Psoas muscle (tissue), 8 donors: Measurements from ENCODE around the gene OCIAD2. TPM values are rescaled to one million over a fixed set of nuclear protein-coding genes. Genes with fewer than 3 reads are reported as not detected.
"Not testable (repeated sequence)": the region's sequence is repeated elsewhere in the genome, so short reads cannot be mapped to it uniquely, and the experiment has no call there.

Source experiments
- ATAC-seq, 4 donors: fragments of 200-7000 bp; cut with Tn5 transposase; one replicate each; pipeline ENCODE4 v1.9.1; 2020; ENCODE audit warnings: moderate library complexity in 3 of 4, mild to moderate bottlenecking in 2 of 4
- DNase-seq, 2 donors: peaks; one replicate each; pipeline ENCODE4 v3.0.0-alpha.2; 2020
- H3K27ac ChIP-seq: fragments of 200-600 bp; one replicate; pipeline ENCODE4 v1.8.0; 2022
- H3K27me3 ChIP-seq, 3 donors: fragments of 200-600 bp in 1 of 3; one replicate each; pipeline versions ENCODE4 v1.6.1 to v1.8.0; 2013 to 2022; ENCODE audit warnings: low read length in 2 of 3, mild to moderate bottlenecking in 2 of 3, moderate library complexity in 1 of 3; ENCODE audit not compliant: insufficient read depth in 3 of 3
- H3K36me3 ChIP-seq, 2 donors: fragments of 200-600 bp in 1 of 2; one replicate each; pipeline versions ENCODE4 v1.6.1 to v1.8.0; 2013 to 2022; ENCODE audit warnings: low read depth in 1 of 2, mild to moderate bottlenecking in 1 of 2, moderate library complexity in 1 of 2; ENCODE audit not compliant: insufficient read depth in 1 of 2
- H3K4me1 ChIP-seq: fragments of 200-600 bp; one replicate; pipeline ENCODE4 v1.8.0; 2022
- H3K4me3 ChIP-seq: fragments of 200-600 bp; one replicate; pipeline ENCODE4 v1.8.0; 2022; ENCODE audit warnings: mild to moderate bottlenecking
- H3K9me3 ChIP-seq: fragments of 200-600 bp; one replicate; pipeline ENCODE4 v1.8.0; 2022
- CTCF ChIP-seq: fragments of 200-600 bp; IDR thresholded peaks from one replicate; pipeline ENCODE4 v1.8.0; 2022; ENCODE audit warnings: antibody characterized with exemption
- WGBS, 3 donors: extraction: QIAGEN DNeasy Blood & Tissue Kit; methylation state at CpG; one replicate each; pipeline versions ENCODE4 v1.1.6 to v1.1.7; 2013; 5-methylcytosine and 5-hydroxymethylcytosine counted together
- intact Hi-C, 2 donors: fragments of 100-400 bp; cut with DNase I; formaldehyde crosslinking; loops; one replicate each; pipeline versions ENCODE4 v1.11.0 to v1.14.2; 2022
- polyA plus RNA-seq, 3 donors: library from polyadenylated mRNA; stranded (reverse); fragments of 200-250 nt; gene quantifications; one replicate each; pipeline ENCODE4 v1.2.3, GENCODE V29; 2013
- total RNA-seq, 4 donors: library from RNA; stranded (reverse); fragmentation: NEBNext Ultra II Directional in 2 of 4; extraction: Animal tissue kit (Norgen Biotek cat#: 25700) in 2 of 4; gene quantifications; one replicate each; pipeline versions ENCODE4 v1.2.1 to v1.2.4, GENCODE V29; 2021 to 2023
- donor health status: healthy with polysubstance abuse.
- donor health status: DM: no; HTN: no; CAD: no; lungs with moderate emphysema.
- donor health status: Bipolar disorder and iron deficiency.
- donor health status: healthy.
- donor health status: DM: yes; HTN: yes; CAD: no.
- donor health status: DM: no; HTN: no; CAD: no.
- donor health status: DM: no; HTN: no; CAD: no.
- donor health status: DM: yes; HTN: yes; CAD: no.

The OCIAD2 gene
- total and polyA plus RNA-seq, 7 donors, result 2.1 to 9.7 (median 7.8) TPM

- H3K36me3 ChIP-seq, result no peaks in the 10 kb centered on the region
- TF ChIP-seq CTCF, result no peak
- ATAC-seq (no peak), DNase-seq (no peak)
- no peak overlapping the region for H3K27ac ChIP-seq
- H3K4me1 ChIP-seq, result no peaks in the 10 kb centered on the region
- intact Hi-C loops, result no loop called here
- no peak overlapping the region for H3K4me3 ChIP-seq
- H3K9me3 ChIP-seq, result peaks cover 4% of the 10 kb centered on the region
- no peaks in the 10 kb centered on the region for H3K27me3 ChIP-seq
Measured at GRCh38 chr4:48891028-48891619, 15.4 kb downstream of the OCIAD2 start.

GRCh38 chr4:48889750-48890149, 16.8 kb downstream of the OCIAD2 start:
- H3K9me3 ChIP-seq, H3K4me3 ChIP-seq, H3K27me3 ChIP-seq, intact Hi-C loops, H3K4me1 ChIP-seq, ATAC-seq, DNase-seq, H3K36me3 ChIP-seq, H3K27ac ChIP-seq: not testable (repeated sequence)
- WGBS, 3 donors, result 96 to 98% (median 97%) methylated on average over 3 of the region's 3 CpGs

- DNase-seq, H3K4me1 ChIP-seq, ATAC-seq, H3K36me3 ChIP-seq, H3K27me3 ChIP-seq, H3K27ac ChIP-seq, H3K9me3 ChIP-seq, intact Hi-C loops, H3K4me3 ChIP-seq: not testable (repeated sequence)
- 74 to 75% (median 74%) methylated on average over 3 of the region's 3 CpGs for WGBS, 3 donors
Measured at GRCh38 chr4:48881646-48882045, 24.9 kb downstream of the OCIAD2 start.

- H3K4me3 ChIP-seq, result no peak overlapping the region
- intact Hi-C loops, result no loop called here
- no peak overlapping the region for H3K27ac ChIP-seq
- no peaks in the 10 kb centered on the region for H3K4me1 ChIP-seq
- no peak for DNase-seq
- no peak for ATAC-seq
- no peaks in the 10 kb centered on the region for H3K36me3 ChIP-seq
- no peaks in the 10 kb centered on the region for H3K27me3 ChIP-seq
- no peaks in the 10 kb centered on the region for H3K9me3 ChIP-seq
- WGBS, 3 donors, result 61 to 67% (median 65%) methylated on average over 9 of the region's 9 CpGs
- no peak for TF ChIP-seq CTCF
Measured at GRCh38 chr4:48879561-48880442, 26.8 kb downstream of the OCIAD2 start.

- WGBS, 3 donors, result 96 to 100% (median 100%) methylated on average over 1 of the region's 1 CpG
- DNase-seq (no peak), ATAC-seq (no peak)
- Histone ChIP-seq H3K27me3 (no peaks in the 10 kb centered on the region), H3K9me3 (no peaks in the 10 kb centered on the region), H3K27ac (no peak overlapping the region), H3K4me3 (no peak overlapping the region), H3K4me1 (no peaks in the 10 kb centered on the region), H3K36me3 (no peaks in the 10 kb centered on the region)
- intact Hi-C loops, result no loop called here
- TF ChIP-seq CTCF, result no peak
Measured at GRCh38 chr4:48877827-48878535, 28.6 kb downstream of the OCIAD2 start.

GRCh38 chr4:48864696-48865095, 41.9 kb downstream of the OCIAD2 start:
- H3K4me3 ChIP-seq, H3K4me1 ChIP-seq, ATAC-seq, intact Hi-C loops, H3K9me3 ChIP-seq, DNase-seq, H3K27me3 ChIP-seq, H3K27ac ChIP-seq: not testable (repeated sequence)
- H3K36me3 ChIP-seq, result peaks cover 0 to 18% of the 10 kb centered on the region in 2 donors
- 93 to 98% (median 98%) methylated on average over 4 of the region's 4 CpGs for WGBS, 3 donors
